ENCODE measurements around the gene CHPF2. TPM values are rescaled to one million over a fixed set of nuclear protein-coding genes. Genes with fewer than 3 reads are reported as not detected.

CHPF2 gene
- total and polyA plus RNA-seq, 2 donors, result 23.0 to 25.2 TPM

DNA sequence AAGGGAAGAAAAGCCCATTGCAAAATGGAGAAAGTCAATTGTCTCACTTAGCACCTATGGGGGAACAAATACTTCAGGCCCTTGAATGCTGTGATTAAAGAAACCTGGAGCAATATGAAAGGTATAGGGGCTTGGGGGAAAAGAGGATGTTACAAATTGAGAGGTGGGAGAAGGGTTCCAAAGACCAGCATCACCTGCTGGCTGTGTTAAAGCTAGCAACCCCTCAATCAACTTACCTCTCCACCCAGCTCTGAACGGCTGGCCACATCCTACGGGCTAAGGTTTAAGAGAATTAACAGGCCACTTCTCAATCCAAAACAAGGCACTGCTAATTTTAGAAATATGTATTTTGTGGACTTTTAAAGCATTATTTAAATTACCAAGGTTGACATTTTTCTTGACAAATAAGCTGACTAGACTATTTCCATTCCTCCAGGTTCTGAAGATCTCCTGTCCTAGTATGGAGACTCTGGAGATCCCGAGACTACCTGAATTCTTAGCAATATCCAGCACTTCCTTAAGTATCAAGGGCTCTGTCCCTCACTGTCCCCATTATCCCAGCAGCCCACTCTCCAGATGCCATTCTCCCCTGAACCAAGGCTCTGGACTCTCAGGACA, 21.0 kb upstream of the CHPF2 start:
- Histone ChIP-seq H3K36me3 (ENCODE audit: insufficient read depth) (peaks cover 2% of the 10 kb centered on the region), H3K4me1 (ENCODE audit: insufficient read depth) (no peaks in the 10 kb centered on the region), H3K27ac (ENCODE audit: low read depth) (no peak overlapping the region), H3K4me3 (ENCODE audit: low read depth, low read length) (no peak overlapping the region)
- no peak for DNase-seq (ENCODE audit: extremely low spot score)
- WGBS, result 80% methylated on average over 3 of the region's 3 CpGs

GRCh38 chr7:151212626-151213025, 19.7 kb upstream of the CHPF2 start:
- DNase-seq (ENCODE audit: extremely low spot score), result no peak
- Histone ChIP-seq H3K36me3 (ENCODE audit: insufficient read depth) (peaks cover 2% of the 10 kb centered on the region), H3K4me3 (ENCODE audit: low read depth, low read length) (no peak overlapping the region), H3K27ac (ENCODE audit: low read depth) (no peak overlapping the region), H3K4me1 (ENCODE audit: insufficient read depth) (no peaks in the 10 kb centered on the region)
- WGBS, result 85% methylated on average over 5 of the region's 5 CpGs

DNA sequence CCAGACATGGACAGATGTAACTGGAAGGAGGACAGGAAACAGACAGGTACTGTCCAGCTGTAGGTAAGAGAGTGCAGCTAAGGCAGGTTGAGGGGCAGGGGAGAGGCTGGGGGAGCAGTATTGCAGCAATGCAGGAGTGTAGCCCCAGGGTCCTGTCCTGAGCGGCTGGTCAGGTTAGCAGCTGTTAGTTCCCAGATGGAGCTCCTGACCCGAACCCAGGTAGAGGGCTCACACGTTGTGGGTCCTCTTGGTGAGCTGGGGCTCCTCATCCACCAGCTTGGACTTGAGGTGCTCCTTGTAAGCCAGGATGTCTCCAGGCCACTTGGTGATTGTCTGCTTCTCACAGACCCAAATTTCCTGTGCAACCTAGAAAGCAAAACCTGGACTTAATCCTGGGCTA, 18.5 kb upstream of the CHPF2 start:
- peaks cover 2% of the 10 kb centered on the region for H3K36me3 ChIP-seq (ENCODE audit: insufficient read depth)
- no peaks in the 10 kb centered on the region for H3K4me1 ChIP-seq (ENCODE audit: insufficient read depth)
- no peak overlapping the region for H3K4me3 ChIP-seq (ENCODE audit: low read depth, low read length)
- DNase-seq (ENCODE audit: extremely low spot score), result no peak
- H3K27ac ChIP-seq (ENCODE audit: low read depth), result no peak overlapping the region
- WGBS, result 84% methylated on average over 3 of the region's 3 CpGs

GRCh38 chr7:151215396-151215795, 16.9 kb upstream of the CHPF2 start:
- no peak for DNase-seq (ENCODE audit: extremely low spot score)
- Histone ChIP-seq H3K4me3 (ENCODE audit: low read depth, low read length) (no peak overlapping the region), H3K36me3 (ENCODE audit: insufficient read depth) (peaks cover 2% of the 10 kb centered on the region), H3K27ac (ENCODE audit: low read depth) (no peak overlapping the region), H3K4me1 (ENCODE audit: insufficient read depth) (no peaks in the 10 kb centered on the region)
- WGBS, result 95% methylated on average over 5 of the region's 5 CpGs

DNA sequence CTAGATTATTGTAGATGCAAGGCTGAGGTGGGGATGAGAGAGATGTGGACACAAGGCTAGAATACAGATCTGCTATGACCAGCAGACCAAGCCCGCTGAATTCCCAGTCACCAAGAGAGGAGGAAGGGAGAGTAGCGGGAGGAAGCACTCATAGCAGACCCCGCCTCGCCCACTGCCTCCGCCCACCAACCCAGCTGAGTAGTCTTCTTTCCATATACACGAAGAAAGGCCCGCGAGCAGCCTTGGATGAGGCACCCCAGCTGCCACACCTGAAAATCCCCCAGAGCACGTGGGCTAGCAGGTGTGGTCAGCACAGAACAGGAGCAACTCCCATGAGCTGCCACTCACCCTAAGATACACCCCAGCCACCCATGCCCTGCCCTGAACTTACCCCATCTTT, 14.1 kb upstream of the CHPF2 start:
- Histone ChIP-seq H3K4me1 (ENCODE audit: insufficient read depth) (no peaks in the 10 kb centered on the region), H3K36me3 (ENCODE audit: insufficient read depth) (peaks cover 8% of the 10 kb centered on the region), H3K4me3 (ENCODE audit: low read depth, low read length) (no peak overlapping the region), H3K27ac (ENCODE audit: low read depth) (no peak overlapping the region)
- WGBS, result 91% methylated on average over 9 of the region's 9 CpGs
- DNase-seq (ENCODE audit: extremely low spot score), result no peak

DNA sequence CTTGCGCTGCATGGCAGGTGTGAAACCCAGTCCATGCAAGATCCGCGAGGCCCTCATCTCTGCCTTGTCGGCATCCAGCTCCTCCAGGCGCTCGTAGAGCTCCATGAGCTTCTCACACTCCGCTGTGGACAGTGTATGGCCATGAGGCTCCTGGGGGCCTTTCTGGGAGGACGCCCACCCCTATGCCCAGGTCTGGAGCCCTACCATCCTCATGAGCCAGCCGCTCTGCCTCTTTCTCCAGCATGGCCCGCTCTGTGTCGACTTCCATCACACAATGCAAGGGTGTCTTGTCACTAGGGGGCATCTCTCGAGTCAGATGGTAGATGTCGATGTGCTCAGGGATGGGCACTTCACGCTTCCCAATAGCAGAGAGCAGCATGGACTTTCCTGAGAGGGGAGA, 8.6 kb upstream of the CHPF2 start:
- Histone ChIP-seq H3K4me1 (ENCODE audit: insufficient read depth) (no peaks in the 10 kb centered on the region), H3K36me3 (ENCODE audit: insufficient read depth) (peaks cover 6% of the 10 kb centered on the region), H3K27ac (ENCODE audit: low read depth) (no peak overlapping the region), H3K4me3 (ENCODE audit: low read depth, low read length) (no peak overlapping the region)
- 91% methylated on average over 14 of the region's 14 CpGs for WGBS
- DNase-seq (ENCODE audit: extremely low spot score), result no peak

- WGBS, result 64% methylated on average over 8 of the region's 8 CpGs
These were observed 6.3 kb upstream of the CHPF2 start for GRCh38 chr7:151225948-151226510.

DNA sequence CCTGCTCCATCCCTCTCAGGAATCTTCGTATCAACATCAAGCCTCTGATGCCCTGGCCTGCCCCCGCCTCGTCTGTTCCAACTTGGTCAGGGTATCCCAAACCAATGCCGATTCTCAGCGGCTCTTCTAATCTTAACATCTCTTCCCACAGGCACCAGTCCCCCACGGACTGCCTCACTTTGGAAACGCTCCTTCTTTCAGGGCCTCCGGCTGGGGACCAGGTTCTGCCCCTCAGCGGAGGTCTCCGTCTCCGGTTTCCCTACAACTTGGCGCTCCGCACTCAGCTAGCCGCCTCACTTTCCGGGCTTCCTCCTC, 5.8 kb upstream of the CHPF2 start:
- 1% methylated on average over 15 of the region's 15 CpGs for WGBS
- DNase-seq (ENCODE audit: extremely low spot score), result no peak
- peak overlapping the region; percentile 65 for H3K4me3 ChIP-seq (ENCODE audit: low read depth, low read length)
- peaks cover 5% of the 10 kb centered on the region for H3K36me3 ChIP-seq (ENCODE audit: insufficient read depth)
- H3K27ac ChIP-seq (ENCODE audit: low read depth), result no peak overlapping the region
- no peaks in the 10 kb centered on the region for H3K4me1 ChIP-seq (ENCODE audit: insufficient read depth)

More at GRCh38 chr7:151225948-151226510, 6.3 kb upstream of the CHPF2 start:
- peaks cover 6% of the 10 kb centered on the region for H3K36me3 ChIP-seq (ENCODE audit: insufficient read depth)
- DNase-seq (ENCODE audit: extremely low spot score), result no peak
- peak overlapping the region; percentile 65 for H3K4me3 ChIP-seq (ENCODE audit: low read depth, low read length)
- no peaks in the 10 kb centered on the region for H3K4me1 ChIP-seq (ENCODE audit: insufficient read depth)
- H3K27ac ChIP-seq (ENCODE audit: low read depth), result no peak overlapping the region

GRCh38 chr7:151226875-151227782, 5.2 kb upstream of the CHPF2 start, which contains the start of gene ABCF2:
Gene ABCF2, minus strand, starts transcription at chr7:151227205. Its CDS starts 747 bp downstream, at chr7:151226458.
- peak within 1 kb of the TSS; percentile 65 for H3K4me3 ChIP-seq (ENCODE audit: low read depth, low read length)
- WGBS, result under 1% methylated on average over 68 of the region's 68 CpGs
- peak; percentile 97 for DNase-seq (ENCODE audit: extremely low spot score)
- no peaks in the 10 kb centered on the region for H3K4me1 ChIP-seq (ENCODE audit: insufficient read depth)
- peaks cover 2% of the 10 kb centered on the region for H3K36me3 ChIP-seq (ENCODE audit: insufficient read depth)
- H3K27ac ChIP-seq (ENCODE audit: low read depth), result peak within 1 kb of the TSS; percentile 80

GRCh38 chr7:151228024-151228866, 4.0 kb upstream of the CHPF2 start:
- WGBS, result 69% methylated on average over 10 of the region's 10 CpGs
- Histone ChIP-seq H3K27ac (ENCODE audit: low read depth) (no peak overlapping the region), H3K4me3 (ENCODE audit: low read depth, low read length) (peak overlapping the region; percentile 43), H3K36me3 (ENCODE audit: insufficient read depth) (no peaks in the 10 kb centered on the region), H3K4me1 (ENCODE audit: insufficient read depth) (no peaks in the 10 kb centered on the region)
- DNase-seq (ENCODE audit: extremely low spot score), result no peak

- 93% methylated on average over 10 of the region's 10 CpGs for whole genome bisulfite sequencing
- H3K4me1 ChIP-seq (ENCODE audit: insufficient read depth), result no peaks in the 10 kb centered on the region
- H3K36me3 ChIP-seq (ENCODE audit: insufficient read depth), result no peaks in the 10 kb centered on the region
- H3K4me3 ChIP-seq (ENCODE audit: low read depth, low read length), result no peak overlapping the region
- no peak for DNase-seq (ENCODE audit: extremely low spot score)
- H3K27ac ChIP-seq (ENCODE audit: low read depth), result no peak overlapping the region
These were observed 3.0 kb upstream of the CHPF2 start for GRCh38 chr7:151229249-151229648.

DNA sequence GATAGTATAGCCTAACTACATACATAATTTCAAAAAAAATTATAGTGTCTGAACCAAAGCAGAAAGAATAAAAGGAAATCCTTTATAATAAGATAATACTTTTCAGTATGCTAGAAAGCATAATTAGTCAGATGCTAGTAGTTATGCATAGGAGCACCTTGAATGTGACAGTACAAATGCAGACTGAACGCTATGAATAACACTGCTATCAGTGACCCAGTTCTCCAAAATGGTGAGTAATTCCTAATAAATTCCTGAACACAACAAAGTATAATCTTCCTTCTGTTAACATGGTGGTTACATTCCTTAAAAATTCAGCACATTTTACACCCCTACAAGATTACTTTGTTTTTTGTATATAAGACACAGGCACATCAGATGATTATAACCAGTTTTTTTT, 1.2 kb upstream of the CHPF2 start:
- no peak for DNase-seq (ENCODE audit: extremely low spot score)
- WGBS, result 52% methylated on average over 1 of the region's 1 CpG
- Histone ChIP-seq H3K4me1 (ENCODE audit: insufficient read depth) (no peaks in the 10 kb centered on the region), H3K27ac (ENCODE audit: low read depth) (no peak overlapping the region), H3K4me3 (ENCODE audit: low read depth, low read length) (no peak overlapping the region), H3K36me3 (ENCODE audit: insufficient read depth) (no peaks in the 10 kb centered on the region)

GRCh38 chr7:151232917-151233701, 826 bp downstream of the CHPF2 start:
- 9% methylated on average over 36 of the region's 36 CpGs for WGBS
- no peaks in the 10 kb centered on the region for H3K4me1 ChIP-seq (ENCODE audit: insufficient read depth)
- no peaks in the 10 kb centered on the region for H3K36me3 ChIP-seq (ENCODE audit: insufficient read depth)
- H3K27ac ChIP-seq (ENCODE audit: low read depth), result peak overlapping the region; percentile 49
- no peak for DNase-seq (ENCODE audit: extremely low spot score)
- peak overlapping the region; percentile 92 for H3K4me3 ChIP-seq (ENCODE audit: low read depth, low read length)
